Measurements from ENCODE around the gene EPHB2.

The EPHB2 gene

DNA sequence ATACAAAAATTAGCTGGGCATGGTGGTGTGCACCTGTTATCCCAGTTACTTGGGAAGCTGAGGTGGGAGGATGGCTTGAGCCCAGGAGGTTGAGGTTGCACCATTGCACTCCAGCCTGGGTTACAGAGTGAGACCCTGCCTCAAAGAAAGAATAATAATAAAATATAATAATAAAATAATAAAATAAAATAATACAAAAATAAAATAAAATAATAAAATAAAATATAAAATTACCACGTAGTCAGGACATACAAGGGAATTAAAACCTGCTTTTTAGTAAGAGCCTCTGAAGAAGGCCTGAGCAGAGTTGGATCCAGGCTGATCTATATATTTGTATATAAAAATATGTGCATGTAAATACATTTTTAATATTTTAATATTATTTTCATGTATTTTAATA lies 41.7 kb downstream of the EPHB2 start:
- no peak for DNase-seq

DNA sequence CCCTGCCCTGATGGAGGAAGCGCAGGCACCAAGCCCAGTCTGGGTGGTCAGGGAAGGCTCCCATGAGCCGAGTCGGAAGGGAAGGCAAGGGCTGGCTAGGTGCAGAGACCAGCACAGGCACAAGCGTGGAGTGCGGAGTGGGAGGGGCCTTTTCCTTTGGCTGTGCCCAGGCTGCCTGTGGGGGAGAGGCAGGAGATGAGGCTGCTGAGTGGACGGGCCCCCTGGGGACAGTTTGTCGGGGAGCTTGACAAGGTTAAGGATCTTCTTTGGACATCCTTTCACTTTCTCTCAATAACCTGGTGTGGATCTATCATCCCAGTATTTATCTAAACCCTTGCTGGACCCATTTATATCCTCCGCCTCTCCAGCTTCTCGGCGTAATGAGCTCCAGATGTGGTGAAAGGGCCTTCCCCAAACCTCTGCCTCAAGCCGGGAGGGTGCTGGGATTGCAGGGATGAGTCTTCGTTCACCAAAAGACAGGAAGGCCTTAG lies 42.9 kb downstream of the EPHB2 start:
- DNase-seq: no peak

DNA sequence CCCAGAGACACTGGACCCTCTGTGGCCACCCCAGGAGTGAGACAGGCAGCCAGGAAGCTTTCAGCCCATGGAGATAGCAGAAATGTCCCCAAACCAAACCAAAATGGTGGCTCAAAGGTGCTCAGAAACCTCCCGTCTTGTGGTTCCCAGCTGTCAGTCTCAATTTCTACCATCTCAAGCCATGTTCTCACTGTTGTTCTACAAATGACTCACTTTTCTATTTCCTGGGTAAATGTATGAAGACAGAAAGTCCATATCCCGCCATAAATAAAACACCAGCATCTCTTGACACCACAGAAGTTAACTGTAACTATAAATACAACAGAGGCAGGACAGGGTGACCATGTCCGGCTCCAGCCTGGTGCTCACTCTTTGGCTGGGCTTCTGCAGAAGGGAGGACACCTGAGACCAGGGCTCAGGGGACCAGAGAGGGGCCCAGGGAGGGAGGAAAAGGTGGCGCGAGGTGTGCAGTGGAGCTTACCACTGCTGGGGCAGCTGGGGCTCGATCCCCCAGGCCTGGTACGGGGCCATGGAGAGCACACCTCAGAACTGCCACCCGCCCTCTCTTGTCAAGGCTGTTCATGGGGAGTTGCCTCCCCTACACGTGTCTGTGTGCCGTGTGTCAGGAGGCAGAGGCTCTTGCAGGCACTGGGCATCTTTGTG lies 43.6 kb downstream of the EPHB2 start:
- no peak for DNase-seq

DNA sequence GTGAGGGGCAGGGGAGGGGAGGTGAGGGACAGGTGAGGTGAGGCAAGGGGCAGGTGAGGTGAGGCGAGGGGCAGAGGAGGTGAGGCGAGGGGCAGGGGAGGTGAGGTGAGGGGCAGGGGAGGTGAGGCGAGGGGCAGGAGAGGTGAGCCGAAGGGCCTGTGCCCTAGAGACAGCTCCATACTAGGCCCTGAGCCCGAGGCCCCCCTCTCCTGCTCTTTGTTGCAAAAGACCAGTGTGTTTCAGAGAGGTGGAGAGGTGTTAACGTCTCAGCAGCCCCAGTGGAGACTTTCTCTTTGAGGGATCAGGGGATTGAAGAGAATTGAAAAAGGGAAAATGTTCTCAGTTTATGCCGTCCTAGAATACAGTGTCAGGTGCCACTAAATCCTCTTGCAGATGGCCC lies 44.2 kb downstream of the EPHB2 start:
- no peak for DNase-seq

DNA sequence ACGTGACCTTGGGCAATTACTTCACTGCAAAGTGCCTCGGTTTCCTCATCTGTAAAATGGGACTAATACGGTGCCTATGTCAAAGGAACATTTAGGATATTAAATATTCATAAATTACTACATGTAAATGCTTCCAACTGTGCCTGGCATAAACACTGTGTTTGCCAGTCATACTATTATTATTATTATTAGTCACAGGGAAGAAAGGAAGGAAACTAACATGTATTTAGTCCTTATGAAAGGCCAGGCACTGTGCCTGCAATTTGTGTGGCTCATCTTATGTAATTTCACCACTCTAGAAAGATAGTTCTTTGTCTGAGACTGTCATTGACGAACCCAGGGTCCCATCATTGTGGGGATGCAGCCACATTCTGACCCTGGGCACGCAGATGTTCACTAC lies 45.0 kb downstream of the EPHB2 start:
- no peak for DNase-seq

DNA sequence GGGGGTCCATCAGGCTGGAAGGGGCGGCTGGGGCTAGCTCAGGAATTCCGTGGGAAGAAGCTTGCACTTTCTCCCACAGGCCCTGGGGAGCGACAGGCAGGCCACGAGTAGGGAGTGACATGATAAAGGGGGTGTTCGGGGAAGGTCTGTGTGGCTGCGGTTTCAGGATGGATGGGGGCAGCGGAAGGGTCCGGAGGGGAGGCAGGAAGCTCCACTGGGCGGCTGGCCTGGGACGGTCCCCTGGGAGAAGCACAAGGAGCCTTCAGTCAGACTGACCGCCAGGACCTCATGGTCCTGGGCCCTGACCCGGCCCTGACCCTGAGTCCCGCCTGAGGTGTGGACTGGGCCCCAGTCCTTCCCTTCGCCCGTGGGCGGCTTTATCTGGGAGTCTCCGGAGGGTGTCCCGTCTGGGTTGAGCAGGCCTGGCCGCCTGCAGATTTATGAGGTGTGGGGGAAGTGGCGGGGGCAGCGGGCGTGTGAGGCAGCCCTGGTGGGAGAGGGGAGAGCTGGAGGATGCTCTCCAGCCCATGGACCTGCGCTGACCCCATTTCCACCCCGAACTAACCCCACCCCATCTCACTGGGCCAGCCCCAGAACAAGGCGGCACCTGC lies 45.6 kb downstream of the EPHB2 start:
- DNase-seq: no peak

DNA sequence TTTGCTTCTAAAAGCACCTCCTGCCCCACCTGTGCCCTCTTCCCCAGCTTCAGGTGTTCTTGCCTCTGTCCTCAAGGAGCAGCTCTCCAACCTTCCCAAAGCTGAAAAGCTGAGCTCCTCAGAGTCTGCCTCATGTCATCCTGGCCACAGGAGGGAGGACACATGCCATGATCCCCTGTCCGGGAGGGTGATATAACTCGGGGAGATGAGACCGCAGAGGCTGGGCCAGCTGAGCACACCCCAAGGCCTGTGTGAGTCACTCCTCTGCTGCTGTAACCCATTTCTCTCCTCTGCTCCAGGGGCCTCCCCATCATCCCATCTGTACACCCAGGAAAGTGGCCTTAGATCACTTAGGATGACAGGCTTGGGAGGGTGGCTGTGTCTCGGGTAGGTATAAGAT lies 49.8 kb downstream of the EPHB2 start:
- no peak for DNase-seq

DNA sequence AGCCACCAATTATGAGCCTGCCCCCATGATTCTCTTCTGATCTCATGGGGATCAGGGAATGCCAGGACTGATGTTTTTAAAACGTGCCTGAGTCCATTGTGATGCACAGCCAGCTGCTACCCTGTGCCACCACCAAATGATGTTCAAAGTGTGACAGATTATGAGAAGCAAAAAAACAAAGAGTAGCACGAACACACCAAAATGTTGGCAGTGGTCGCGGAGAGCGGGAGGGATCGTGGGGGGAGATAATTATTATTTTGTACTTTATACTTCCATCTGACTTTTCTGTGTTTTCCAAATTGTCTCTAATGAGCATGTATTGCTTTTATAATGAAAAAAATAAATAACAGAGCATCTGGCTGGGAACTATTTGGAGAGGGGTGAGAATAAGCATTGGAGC lies 50.5 kb downstream of the EPHB2 start:
- peak; percentile 73 for DNase-seq

DNA sequence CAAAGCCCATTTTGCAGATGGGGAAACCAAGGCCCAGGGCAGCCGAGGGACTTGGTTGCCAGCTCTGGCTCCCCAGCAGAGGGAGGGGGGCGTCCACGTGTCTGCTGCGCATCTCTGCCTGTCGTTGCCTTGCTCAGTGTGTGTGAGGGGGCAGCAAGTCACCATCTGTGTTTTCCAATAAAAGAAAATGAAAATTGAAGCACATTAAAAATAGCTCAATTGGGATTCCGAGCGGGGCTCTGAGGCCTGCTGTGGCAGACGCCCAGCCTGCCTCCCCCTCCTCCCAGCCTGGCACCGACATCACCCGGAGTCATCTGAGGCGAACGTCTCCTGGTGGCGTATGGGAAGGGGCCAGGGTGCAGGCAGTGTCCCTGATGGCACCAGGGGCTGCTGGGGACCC lies 51.2 kb downstream of the EPHB2 start:
- DNase-seq: peak; percentile 70

DNA sequence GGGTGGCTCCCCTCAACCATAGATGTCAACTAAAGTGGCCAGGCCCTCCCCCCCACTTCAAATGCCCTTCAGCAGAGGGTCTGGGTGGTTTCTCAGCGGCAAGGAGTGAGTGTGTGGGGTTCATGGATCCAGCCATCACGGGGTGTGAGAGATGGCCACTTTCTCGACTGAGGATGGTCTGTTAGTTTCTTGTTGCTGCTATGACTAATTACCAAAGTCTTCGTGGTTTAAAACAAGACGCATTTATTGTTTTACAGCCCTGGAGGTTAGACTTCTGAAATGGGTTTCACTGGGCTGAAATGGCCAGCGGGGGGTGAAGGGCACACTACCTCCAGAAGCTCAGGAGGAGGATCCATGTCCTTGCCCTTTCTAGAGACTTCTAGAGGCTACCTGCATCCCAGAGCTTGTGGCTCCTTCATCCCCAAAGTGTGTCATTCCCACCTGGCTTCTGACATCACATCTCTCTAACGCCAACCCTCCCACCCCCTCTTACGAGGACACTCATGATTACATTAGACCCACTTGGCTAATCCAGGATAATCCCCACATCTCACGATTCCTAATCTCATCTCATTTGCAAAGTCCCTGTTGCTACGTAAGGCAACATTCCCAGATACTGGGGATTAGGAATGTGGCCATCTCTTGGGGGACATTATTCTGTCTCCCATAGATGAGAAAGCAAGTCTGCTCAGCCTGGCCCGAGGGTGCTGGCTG lies 53.0 kb downstream of the EPHB2 start:
- no peak for DNase-seq

DNA sequence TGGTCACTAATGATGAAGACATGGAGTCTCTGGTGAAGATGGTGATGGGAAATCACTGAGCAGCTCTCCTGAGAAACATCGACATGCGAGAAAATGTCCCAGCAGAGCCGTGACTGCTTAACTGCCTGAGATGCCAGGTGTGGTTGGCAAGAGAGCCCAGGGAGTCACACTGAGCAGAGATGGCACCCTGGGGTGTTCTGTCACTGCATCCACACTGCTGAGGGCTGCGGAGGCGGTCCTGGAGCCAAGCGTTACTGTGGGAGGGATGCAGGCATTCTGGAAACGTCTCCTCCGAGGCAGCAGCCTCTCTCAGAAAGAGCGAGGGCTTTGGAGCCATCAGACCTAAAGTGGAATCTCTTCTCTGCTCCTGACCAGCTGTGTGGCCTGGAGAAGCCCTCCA lies 57.2 kb downstream of the EPHB2 start:
- DNase-seq: no peak

DNA sequence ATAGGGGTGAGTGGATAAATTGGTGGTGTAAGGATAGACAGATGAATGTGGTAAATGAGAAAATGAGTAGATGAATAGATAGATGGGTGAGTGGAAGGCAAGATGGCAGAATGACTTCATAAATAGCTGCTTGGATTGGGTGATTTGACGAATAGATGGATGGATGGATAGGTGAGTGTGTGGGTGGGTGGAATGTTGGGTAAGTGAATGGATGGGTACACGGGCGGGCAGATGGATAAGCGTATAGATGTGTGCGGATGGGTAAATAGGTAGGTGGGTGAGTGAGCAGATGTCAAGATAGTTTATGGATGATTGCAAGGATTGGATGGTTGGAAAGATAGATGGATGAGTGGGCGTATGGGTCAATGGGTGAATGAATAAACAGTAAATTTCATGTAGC lies 59.3 kb downstream of the EPHB2 start:
- DNase-seq: no peak

DNA sequence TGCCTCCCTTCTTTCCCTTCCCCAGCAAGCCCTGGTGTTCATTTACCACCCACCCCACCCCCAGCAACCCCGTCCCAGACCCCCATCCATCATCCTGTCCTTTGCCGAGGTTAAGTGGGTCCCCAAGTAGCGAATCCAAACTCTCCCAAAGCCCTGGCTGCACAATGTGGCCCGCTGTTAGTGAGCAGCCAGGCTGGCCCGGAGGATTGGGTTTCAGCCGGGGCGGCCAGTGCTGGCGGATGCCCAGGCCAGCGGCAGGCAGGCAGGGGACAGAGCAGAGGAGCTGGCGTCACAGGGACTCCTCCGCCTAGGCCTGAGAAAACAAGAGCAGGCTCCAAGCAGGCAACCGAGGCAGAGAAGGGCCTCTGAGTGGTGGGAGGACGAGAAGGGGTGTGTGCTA lies 61.4 kb downstream of the EPHB2 start:
- no peak for DNase-seq

DNA sequence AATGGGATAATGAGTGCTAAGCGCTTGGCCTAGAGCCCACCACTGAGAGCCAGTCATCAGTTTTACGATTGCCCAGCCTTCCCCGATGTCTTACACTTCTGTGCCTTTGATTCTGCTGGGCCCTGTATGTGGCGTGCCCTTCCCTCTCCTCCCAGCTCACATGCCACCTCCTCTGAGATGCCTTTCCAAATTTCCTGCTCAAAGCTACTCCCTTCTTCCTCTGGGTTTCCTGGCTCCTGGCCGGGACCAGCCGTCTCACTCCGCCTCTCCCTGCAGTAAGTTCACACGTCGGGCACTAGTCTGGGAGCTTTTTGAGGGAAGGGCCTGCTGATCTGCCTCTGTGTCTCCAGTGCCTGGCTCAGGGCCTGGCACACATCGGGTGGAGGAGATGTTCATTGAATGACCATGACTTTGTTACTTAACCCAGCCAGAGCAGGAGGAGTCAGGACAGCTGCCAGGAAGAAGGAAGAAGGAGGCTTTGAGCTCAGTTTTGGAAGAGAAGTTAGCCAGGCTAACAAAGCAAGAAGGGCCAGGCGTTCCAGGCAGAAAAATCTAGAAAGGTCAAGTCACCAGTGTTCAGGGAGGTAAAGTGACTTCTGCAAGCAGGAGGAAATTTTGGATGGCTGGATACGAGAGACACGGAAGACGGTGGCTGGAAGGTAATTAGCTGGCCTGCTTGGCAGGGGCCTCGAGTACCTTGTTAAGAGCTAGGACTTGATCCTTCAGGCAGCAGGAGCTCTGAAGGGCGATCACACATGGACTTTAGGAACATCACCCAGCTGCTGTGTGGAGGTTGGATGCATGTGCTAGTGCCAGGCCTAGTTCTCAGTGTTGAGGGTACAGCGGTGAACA lies 63.6 kb downstream of the EPHB2 start:
- no peak for DNase-seq

DNA sequence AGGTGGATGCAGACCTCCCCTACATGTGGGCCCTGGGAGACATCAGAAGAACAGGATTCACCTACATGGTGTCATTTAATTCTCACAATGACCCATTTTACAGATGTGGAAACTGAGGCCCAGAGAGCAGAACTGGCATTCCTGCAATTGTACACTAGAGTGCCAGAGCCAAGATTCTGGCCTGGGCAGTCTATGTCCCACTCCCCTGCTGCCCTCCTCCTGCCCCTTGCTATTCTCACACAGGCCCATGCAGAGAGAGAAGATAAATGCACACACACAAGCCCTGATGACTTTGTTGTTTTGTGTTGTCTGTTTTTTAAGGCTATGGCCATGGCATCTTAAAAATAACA lies 64.2 kb downstream of the EPHB2 start:
- DNase-seq: no peak

DNA sequence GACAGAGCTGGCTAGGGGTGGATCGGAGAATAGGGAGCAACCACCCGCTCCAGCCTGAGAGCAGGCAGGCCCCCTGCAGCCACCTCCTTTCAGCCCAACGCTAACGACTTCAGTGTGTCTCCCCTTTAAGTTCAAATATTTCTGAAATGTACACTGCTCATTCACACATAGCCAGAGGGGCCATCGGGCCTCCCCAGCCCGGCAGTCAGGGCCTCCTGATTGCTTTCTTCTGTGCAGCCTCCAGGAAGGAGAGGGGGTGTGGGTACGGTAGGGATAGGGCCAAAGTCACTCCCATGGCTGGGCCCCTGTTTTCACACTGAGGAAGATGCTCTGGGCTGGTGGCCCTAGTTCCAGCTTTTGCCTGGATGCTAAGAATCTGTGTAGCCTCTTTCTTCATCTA lies 64.8 kb downstream of the EPHB2 start:
- no peak for DNase-seq

DNA sequence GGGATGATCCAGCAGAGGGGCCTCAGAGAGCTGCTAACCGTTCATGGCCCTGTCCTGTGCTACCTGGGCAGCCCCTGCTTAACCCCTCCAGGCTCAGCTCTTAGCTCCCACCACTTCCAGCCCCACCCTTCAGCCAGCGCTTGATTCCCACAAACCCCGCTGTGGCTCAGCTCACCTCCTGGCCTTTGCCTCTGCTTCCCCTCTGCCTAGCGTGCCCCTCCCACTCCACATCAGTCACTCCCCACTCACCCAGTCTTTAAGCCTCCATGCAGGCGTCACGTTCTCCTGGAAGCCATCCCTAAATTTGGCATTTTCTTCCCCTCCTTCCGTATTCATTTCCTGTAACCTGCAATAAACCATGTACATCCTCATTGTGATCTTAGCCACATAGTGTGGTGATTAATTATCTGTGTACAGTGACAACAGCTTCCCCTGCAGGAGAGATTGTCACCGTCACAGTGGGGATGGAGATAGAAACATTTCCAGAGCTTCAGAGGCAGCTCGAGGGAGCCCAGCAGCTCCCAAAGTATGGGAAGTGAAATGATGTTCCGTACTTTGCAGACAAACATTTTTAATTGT lies 65.5 kb downstream of the EPHB2 start:
- no peak for DNase-seq

DNA sequence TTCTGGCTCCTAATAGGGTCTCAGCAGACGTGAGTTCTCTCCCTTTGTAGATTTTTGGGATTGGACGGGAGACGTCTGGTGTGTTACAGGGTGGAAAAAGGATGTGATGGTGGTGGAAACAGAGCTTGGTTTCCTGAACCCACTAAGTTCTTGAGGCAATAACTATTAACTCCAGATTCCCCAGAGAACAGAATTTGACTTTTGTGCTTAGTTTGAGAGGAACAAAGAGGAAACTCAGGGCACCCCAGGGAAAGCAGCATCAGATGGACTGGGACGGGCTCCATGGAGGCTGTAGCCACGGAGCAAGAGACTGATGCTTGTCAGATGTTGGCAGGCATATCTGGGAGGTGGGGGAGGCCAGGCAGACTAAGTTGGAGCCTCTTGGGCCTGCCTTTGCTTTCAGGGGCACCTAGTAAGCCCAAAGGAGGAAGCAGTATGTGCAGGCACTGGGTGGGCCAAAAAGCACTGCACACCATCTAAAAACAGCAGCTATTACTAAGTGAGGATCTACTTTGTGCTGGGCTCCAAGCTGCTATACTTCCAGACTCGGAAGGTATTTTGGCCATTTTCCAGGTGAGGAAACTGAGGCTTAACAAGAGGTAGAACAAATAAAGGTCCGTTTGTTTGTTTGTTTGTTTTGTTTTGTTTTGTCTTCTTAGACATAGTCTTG lies 66.9 kb downstream of the EPHB2 start:
- no peak for DNase-seq

DNA sequence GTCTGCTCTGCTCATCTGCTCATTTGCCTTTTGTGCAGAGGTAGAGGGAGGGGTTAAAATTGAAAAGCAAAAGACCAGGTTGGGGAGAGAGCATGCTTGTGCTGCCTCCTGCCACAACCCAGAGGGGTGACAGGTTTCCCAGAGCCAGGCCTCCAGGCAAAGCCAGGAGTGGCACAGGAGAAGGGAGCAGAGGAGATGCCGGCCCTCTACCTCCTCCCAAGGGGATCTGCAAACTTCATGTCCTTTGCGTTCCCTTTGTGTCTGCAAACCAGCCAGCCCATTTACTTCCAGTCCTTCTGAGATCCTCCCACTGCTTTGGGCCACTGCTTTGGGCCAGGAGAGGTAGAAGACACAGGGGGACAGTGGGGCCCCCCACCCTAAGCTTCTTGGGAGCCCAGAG lies 67.8 kb downstream of the EPHB2 start:
- no peak for DNase-seq

DNA sequence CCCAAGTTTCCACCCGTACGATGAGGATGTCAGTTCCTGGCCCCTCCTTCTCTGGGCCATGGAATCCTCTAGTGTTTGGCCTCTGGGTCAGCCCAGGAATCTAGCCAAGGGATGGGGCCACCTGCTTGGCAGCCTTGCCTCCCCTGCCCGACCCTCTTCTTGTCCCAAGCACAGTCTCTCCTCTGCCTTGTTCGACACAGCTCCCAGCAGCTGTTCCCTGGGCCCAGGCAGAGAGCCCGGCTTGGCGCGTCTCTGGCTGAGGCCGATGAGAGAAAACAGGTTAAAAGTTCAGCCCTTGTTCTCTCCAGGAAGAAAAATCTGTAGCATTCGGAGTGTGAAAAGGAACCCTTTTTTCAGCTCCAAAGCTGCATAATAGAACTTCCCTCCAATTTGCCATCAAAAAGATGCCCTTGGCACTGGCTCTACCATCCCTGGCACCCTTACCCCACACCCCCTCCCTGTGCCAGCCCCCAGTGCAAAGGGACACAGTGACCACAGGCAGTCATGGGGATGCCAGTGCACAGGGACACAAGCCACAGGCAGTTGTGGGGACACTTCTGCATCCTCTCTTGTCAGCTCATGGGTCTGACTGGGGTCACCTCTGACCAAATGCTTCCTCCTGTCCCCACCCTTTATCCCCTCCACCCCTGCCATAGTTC lies 68.4 kb downstream of the EPHB2 start:
- no peak for DNase-seq

DNA sequence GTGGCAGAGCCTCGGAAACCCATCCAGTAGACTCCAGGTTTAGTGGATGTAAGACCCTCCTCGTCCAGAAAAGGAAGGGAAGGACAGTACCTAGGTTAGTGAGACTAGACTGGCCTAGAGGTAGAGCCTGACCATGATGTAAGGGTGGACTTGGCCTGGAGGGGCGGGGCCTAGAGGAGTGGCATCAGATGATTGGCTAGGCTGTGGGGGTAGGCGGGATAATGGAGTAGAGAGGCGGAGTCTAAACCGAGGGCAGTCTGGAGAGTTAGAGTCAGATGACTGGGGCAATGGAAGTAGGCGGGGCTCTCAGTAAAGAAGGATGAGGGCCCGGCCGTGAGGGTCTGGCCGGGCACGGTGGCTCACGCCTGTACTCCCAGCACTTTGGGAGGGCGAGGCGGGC lies 70.1 kb downstream of the EPHB2 start:
- DNase-seq: no peak

DNA sequence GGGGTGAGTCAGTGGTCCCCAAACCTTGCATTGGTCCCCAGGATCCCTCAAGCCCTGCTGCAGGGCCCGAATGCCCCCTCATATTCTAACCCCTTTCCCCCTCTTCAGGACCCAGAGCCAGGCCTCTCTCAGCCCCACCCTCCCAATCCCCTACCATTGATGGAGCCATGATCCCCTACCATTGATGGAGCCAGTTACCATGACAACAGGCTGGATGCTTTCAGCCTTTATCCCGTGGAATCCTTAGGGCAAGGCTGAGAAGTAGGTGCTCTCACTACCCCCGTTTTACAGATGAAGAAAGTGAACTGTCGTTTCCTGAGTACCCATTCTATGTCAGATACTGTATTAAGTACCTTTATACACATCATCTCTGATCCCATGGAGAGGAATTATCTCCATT lies 70.8 kb downstream of the EPHB2 start:
- no peak for DNase-seq

All from NCI-H2171 treated with DMSO at 0.1 percent for 48 hours (cell line).